HG03060 (cell line): ENCODE measurements around the gene IMMT.
"Not testable (repeated sequence)": the region's sequence is repeated elsewhere in the genome, so short reads cannot be mapped to it uniquely, and the experiment has no call there.

Experiments
- ATAC-seq: cut with Tn5 transposase; IDR thresholded peaks from one replicate; pipeline ENCODE4 v1.9.1; 2021; ENCODE audit warnings: low read depth, moderate number of reproducible peaks; ENCODE audit not compliant: unreplicated experiment

The IMMT gene

GRCh38 chr2:86202336-86202692, 7.1 kb upstream of the IMMT start:
- ATAC-seq, result no peak

GRCh38 chr2:86201671-86202335, 6.5 kb upstream of the IMMT start:
- ATAC-seq, result no peak

DNA sequence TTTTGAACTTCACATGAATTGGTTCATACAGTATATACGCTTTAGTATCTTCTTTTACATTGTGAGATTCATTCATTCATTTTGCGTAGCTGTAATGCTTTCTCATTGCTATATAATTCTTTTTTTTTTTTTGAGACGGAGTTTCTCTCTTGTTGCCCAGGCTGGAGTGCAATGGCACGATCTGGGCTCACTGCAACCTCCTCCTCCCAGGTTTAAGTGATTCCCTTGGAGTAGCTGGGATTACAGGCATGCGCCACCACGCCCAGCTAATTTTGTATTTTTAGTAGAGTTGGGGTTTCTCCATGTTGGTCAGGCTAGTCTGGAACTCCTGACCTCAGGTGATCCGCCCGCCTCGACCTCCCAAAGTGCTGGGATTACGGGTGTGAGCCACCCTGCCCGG, 5.3 kb upstream of the IMMT start:
- ATAC-seq, result not testable (repeated sequence)

GRCh38 chr2:86199834-86200177, 4.5 kb upstream of the IMMT start:
- no peak for ATAC-seq

- no peak for ATAC-seq
Observed at GRCh38 chr2:86195808-86196387, 636 bp upstream of the IMMT start.

DNA sequence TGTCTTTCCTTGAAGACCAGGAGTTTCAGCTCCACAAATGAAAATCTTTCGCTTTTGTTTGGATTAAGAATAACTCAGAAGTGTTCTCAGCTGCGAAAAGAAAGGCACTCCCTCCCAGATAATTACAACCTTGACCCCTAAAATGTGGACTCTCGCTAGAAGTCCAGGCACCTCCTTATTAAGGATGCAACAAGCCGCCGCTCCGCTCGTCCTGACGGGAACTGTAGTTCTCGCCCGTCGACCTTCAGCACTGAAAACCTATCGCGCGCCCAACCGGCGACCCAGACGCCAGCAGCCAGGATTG, 559 bp downstream of the IMMT start:
- no peak for ATAC-seq

- no peak for ATAC-seq
Observed at GRCh38 chr2:86193901-86194567, 1.2 kb downstream of the IMMT start.

- no peak for ATAC-seq
Observed at GRCh38 chr2:86189782-86190416, 5.4 kb downstream of the IMMT start.

- ATAC-seq, result no peak
Observed at GRCh38 chr2:86186431-86186830, 8.8 kb downstream of the IMMT start.

GRCh38 chr2:86185517-86186212, 9.6 kb downstream of the IMMT start:
- no peak for ATAC-seq

DNA sequence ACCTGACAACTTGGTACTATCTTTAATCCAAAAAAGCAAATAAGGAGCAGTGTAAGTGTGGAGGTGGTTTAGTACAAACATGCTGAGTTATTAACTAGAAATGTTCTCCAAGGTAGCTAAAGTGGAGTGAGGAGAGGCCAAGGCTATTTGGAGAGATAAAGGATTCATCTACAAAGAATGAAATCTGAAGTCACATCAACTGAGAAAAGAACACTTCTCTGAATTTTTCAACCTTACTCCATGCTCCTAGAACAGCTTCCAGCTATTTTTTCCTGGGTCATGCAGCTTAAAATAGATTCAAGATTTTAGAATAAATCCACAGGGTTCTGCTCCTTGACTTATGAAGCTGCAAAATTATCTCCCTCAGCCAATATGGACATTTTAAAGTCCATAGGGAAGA, 18.7 kb downstream of the IMMT start:
- no peak for ATAC-seq

DNA sequence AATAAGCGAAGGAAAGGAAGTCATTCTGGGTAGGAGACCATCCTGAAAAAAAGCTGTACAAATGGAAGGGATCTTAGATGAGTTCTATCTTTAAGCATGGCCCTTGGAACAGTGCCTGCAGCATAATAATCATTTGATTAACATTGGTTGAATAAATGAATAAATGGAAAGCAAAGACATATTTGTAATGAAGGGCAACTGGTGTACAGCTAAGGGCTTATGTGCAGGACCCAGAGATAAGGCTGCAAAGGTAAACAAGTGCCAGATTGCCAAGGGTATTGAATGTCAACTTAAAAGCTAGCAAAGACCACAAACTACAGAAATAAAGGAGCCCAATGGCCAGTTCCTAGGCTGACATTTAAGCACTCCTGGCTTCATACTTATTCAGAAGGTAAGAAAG, 19.4 kb downstream of the IMMT start:
- no peak for ATAC-seq

GRCh38 chr2:86174445-86174844, 20.8 kb downstream of the IMMT start:
- no peak for ATAC-seq

- no peak for ATAC-seq
Observed at GRCh38 chr2:86172610-86173009, 22.7 kb downstream of the IMMT start.

DNA sequence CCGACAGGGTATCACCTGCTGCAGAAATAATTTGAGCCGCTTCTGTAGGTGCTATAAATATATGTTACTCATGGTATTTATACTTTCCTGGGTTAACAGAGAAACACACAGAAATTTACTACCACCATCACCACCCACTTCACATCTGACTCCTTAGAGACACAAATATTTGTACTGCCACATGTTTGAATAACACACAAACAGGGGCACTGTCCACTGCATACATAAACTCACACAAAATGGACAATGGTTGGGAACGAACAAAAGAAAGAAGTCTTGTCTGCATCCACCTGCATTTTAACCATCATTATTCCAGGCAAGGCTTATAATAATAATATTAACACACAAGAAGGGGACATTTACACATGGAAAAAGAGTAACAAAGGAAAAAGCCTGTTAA, 24.0 kb downstream of the IMMT start:
- no peak for ATAC-seq

DNA sequence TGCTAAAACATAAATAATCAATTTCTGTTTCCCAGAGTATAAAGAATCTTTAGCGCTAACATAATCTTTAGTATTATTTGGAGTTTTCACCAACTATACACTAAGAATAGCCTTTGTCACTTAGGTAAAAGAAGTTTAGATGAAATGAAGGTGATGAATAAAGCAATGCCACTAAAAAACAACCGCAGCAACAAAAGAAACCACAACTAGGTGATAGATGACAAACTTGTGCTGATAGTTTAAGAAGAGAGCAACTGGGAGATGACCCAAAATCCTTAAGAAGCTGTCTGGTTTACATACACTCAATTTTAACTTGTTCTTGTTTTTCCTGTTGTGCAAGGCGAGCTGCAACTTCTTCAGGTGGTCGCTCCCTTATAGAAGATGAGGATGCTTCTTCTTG, 24.8 kb downstream of the IMMT start:
- no peak for ATAC-seq

DNA sequence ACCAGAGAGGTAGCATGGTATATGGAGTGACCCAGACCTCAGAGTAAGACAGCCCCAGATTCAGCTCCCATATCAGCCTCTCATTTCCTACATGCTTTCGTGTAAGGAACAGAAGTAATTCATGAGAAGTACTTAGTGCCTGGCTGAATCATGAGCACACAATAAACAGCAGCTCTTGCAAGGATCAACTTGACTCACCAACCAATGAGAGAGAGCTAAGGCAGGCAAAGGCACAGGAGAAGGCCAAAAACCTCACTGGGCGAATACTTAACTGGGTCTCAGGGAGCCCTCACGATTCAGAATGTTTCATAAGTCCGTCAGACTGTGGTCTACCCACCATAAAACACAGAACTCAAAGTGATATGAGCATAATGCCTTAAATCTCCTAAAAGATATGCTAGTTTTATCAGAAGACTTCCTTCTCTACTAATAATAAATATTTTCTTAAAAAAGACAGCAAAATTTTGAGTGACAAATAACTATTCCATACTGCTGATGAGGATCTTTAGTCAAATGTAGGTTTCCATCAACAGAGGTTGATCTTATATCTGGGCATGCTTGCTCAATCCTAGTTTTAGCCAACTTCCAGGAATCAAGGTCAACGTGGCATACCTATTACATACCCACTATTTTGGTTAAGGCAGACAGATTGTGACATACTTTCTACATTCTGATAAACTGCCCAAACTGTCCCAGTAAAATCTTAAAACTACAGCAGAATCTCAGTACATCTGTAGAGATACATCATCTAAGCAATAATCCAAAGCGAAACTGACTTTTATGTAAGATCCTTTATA, 34.9 kb downstream of the IMMT start:
- no peak for ATAC-seq

DNA sequence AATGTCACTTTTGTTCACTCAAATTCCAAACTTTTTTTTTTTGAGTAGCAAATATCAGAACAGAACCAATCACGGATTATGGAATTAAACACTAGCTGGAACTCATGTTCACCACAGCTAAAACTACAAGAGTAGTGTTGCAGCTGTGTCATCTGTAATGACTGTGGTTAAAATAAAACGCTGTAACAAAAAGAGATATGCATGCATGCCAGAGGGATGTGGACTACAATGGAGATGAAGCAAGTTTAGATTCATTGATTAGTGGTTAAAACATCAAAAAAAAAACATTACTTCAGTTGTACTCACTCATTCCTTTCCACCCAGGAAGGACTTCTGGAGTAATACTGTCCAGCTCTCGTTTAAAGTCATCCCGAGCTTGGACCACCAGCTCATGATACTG, 37.0 kb downstream of the IMMT start:
- ATAC-seq, result no peak

- no peak for ATAC-seq
Observed at GRCh38 chr2:86157009-86157556, 38.2 kb downstream of the IMMT start.

- no peak for ATAC-seq
Observed at GRCh38 chr2:86150502-86150901, 44.8 kb downstream of the IMMT start.
